Breast epithelium (tissue), 3 donors: ENCODE data around the gene HTT.

ENCODE experiments used
- CTCF ChIP-seq, 3 donors: fragments of 450-650 bp; IDR thresholded peaks; one replicate each; pipeline ENCODE4 v1.5.1; 2016 to 2017; ENCODE audit warnings: antibody characterized with exemption in 3 of 3, mild to moderate bottlenecking in 3 of 3, moderate library complexity in 3 of 3
- POLR2A ChIP-seq: fragments of 450-650 bp; IDR thresholded peaks from one replicate; pipeline ENCODE4 v1.6.1; 2016; ENCODE audit warnings: antibody characterized with exemption, mild to moderate bottlenecking, moderate library complexity

DNA sequence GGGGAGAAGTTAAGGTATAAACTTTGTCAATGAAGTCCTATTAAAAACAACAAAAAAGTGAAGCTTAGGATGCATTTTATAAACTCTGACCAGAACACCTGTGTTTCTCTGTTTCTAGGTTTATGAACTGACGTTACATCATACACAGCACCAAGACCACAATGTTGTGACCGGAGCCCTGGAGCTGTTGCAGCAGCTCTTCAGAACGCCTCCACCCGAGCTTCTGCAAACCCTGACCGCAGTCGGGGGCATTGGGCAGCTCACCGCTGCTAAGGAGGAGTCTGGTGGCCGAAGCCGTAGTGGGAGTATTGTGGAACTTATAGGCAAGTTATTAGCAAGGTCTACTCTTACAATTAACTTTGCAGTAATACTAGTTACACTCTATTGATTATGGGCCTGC is 46.6 kb downstream of the HTT start:
- TF ChIP-seq CTCF (IDR thresholded peaks at IDR 0.05) (no peak), POLR2A (no peak)
